Thyroid gland (tissue), 4 donors: Measurements from ENCODE around the gene VOPP1.

ENCODE experiments used
- CTCF ChIP-seq, 6 experiments: fragments of 200-600 bp in 3 of 6; fragments of 450-650 bp in 3 of 6; sonication (generic) in 3 of 6; IDR thresholded peaks; one replicate each; pipeline ENCODE4 v1.5.1; 2016 to 2019; ENCODE audit warnings: antibody characterized with exemption in 6 of 6, mild to moderate bottlenecking in 2 of 6, inconsistent platforms in 1 of 6, moderate library complexity in 1 of 6
- POLR2A ChIP-seq, 2 donors: fragments of 450-650 bp; IDR thresholded peaks; one replicate each; pipeline ENCODE4 v1.6.1; 2017; ENCODE audit warnings: antibody characterized with exemption in 2 of 2, mild to moderate bottlenecking in 2 of 2, moderate library complexity in 1 of 2

- no peak for TF ChIP-seq CTCF (IDR thresholded peaks at IDR 0.05)
- no peak for TF ChIP-seq POLR2A (IDR thresholded peaks at IDR 0.05)
Measured at GRCh38 chr7:55518836-55519235, 53.5 kb downstream of the VOPP1 start.
